ENCODE data around the gene CCL25.

GRCh38 chr19:8046569-8047165, 5.9 kb upstream of the CCL25 start:
- TF ChIP-seq, protein P1, sequence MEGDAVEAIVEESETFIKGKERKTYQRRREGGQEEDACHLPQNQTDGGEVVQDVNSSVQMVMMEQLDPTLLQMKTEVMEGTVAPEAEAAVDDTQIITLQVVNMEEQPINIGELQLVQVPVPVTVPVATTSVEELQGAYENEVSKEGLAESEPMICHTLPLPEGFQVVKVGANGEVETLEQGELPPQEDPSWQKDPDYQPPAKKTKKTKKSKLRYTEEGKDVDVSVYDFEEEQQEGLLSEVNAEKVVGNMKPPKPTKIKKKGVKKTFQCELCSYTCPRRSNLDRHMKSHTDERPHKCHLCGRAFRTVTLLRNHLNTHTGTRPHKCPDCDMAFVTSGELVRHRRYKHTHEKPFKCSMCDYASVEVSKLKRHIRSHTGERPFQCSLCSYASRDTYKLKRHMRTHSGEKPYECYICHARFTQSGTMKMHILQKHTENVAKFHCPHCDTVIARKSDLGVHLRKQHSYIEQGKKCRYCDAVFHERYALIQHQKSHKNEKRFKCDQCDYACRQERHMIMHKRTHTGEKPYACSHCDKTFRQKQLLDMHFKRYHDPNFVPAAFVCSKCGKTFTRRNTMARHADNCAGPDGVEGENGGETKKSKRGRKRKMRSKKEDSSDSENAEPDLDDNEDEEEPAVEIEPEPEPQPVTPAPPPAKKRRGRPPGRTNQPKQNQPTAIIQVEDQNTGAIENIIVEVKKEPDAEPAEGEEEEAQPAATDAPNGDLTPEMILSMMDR (conservative IDR thresholded peaks at IDR 0.05; ENCODE audit: low read depth, low read length) = no peak
- TF ChIP-seq EZH2 (IDR thresholded peaks at IDR 0.05; ENCODE audit: low read length, unreplicated experiment) (no peak), EZH2phosphoT487 (IDR thresholded peaks at IDR 0.05; ENCODE audit: borderline replicate concordance, low read length) (no peak)
